C4-2B (cell line): ENCODE results near the gene CNFN.

Experiments
- H3K27ac ChIP-seq: fragments of 450-650 bp; 2 replicates; pipeline ENCODE4 v1.5.1; 2017
- ZFX ChIP-seq: fragments of 450-650 bp; IDR thresholded peaks from 2 replicates; pipeline ENCODE4 v1.6.1; 2017
- TF ChIP-seq, protein P1 (sequence below): fragments of 450-650 bp; conservative IDR thresholded peaks from 2 replicates; pipeline ENCODE4 v1.5.1; 2017; ENCODE audit warnings: mild to moderate bottlenecking

CNFN gene

DNA sequence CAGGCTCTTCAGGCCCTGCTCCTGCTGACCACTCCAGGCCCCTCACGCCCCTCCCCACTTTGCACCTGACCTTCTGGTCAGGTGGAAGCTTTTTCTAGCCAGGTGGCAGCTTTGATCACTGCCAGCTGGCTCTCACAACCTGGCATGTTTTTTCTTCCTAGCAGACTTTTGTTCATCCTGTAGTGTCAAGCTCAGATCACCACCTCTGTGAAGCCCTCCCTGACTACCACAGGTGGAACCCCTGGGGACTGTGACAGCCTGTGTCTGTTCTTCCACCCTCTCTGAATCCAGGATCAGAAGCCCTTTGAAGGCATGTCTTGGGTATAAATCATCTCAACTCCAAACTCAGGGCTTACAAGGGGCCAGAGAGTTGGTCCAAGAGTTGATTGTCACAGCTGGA lies 10.3 kb upstream of the CNFN start:
- TF ChIP-seq ZFX, result no peak
- TF ChIP-seq, protein P1, sequence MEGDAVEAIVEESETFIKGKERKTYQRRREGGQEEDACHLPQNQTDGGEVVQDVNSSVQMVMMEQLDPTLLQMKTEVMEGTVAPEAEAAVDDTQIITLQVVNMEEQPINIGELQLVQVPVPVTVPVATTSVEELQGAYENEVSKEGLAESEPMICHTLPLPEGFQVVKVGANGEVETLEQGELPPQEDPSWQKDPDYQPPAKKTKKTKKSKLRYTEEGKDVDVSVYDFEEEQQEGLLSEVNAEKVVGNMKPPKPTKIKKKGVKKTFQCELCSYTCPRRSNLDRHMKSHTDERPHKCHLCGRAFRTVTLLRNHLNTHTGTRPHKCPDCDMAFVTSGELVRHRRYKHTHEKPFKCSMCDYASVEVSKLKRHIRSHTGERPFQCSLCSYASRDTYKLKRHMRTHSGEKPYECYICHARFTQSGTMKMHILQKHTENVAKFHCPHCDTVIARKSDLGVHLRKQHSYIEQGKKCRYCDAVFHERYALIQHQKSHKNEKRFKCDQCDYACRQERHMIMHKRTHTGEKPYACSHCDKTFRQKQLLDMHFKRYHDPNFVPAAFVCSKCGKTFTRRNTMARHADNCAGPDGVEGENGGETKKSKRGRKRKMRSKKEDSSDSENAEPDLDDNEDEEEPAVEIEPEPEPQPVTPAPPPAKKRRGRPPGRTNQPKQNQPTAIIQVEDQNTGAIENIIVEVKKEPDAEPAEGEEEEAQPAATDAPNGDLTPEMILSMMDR, result no peak
- no peak overlapping the region; the same call in 1 of the 2 replicates for H3K27ac ChIP-seq

DNA sequence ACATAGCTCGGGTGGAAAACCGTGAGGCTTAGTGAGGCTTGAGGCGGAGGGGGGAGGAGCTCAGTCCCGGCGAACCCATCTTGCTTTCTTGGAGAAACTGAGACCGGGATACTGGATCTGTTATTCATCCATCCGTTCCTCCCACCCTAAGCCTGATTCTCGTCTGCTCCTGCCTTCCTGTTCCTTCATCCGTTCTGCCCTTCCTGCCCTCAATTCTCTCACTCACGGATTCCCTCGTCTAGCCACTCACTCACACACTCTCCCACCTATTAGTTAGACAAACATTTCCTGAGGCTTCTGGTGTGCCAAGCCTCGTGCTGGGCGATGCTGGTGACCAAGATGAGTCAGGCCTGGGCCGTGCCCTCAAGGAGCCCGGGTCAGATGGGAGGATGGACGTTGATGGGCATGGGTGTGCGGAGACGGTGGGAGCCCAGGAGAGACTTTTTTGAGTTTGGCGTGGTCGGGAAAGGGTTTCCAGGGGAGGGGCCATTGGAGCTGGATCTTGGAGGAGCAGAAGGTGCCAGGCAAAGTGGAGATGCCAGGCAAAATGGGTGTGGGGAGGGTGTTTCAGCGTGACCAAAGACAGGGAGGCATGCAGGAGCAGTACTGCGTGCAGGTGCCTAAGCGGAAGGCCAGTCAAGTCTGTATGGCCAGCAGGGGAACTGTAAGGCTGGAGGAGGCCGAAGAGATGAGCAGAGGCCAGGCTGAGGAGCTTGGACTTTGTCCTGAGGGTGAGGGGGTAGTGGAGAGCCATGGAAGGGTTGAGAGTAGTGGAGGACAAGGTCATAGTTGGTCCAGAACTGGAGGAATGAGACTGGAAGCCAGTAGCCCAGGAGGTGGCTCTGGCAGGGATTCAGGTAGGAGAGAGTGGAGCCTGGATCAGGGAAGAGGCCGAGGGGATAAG lies 7.4 kb upstream of the CNFN start:
- no peak for TF ChIP-seq ZFX
- TF ChIP-seq, protein P1, result no peak
- peak overlapping the region; percentile 86 for H3K27ac ChIP-seq

GRCh38 chr19:42396381-42397262 lies 6.5 kb upstream of the CNFN start:
- peak overlapping the region; percentile 86 for H3K27ac ChIP-seq
- TF ChIP-seq, protein P1, result no peak
- TF ChIP-seq ZFX, result no peak

GRCh38 chr19:42394751-42395150 lies 4.7 kb upstream of the CNFN start:
- no peak for TF ChIP-seq ZFX
- TF ChIP-seq, protein P1, result no peak
- no peak overlapping the region for H3K27ac ChIP-seq

- TF ChIP-seq, protein P1, result no peak
- TF ChIP-seq ZFX, result no peak
- no peak overlapping the region for H3K27ac ChIP-seq
These were observed 2.1 kb upstream of the CNFN start for GRCh38 chr19:42392165-42392564.

GRCh38 chr19:42388851-42389489 lies 1.1 kb downstream of the CNFN start:
- no peak overlapping the region for H3K27ac ChIP-seq
- TF ChIP-seq, protein P1, result no peak
- no peak for TF ChIP-seq ZFX
